ENCODE data around the gene PDZD2.

PDZD2 gene

DNA sequence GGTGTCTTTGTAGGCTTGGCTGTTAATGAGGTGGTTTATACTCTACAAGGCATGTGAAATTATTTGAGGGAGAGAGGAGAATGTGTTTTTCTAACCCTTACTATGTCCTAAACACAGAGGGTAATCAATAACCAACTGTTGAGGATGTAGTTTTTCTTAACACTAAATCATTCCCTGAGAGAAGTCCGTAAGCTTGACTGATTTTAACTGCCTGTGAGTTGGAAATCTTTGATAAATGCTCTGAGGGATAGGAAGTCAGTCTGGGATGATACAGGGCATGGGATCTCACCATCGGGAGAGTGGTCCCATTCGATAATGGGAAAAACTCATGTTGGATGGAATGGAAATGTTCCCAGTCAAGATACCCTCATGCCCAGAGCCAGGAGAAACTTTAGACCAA, 249.6 kb downstream of the PDZD2 start:
- no peak for DNase-seq

DNA sequence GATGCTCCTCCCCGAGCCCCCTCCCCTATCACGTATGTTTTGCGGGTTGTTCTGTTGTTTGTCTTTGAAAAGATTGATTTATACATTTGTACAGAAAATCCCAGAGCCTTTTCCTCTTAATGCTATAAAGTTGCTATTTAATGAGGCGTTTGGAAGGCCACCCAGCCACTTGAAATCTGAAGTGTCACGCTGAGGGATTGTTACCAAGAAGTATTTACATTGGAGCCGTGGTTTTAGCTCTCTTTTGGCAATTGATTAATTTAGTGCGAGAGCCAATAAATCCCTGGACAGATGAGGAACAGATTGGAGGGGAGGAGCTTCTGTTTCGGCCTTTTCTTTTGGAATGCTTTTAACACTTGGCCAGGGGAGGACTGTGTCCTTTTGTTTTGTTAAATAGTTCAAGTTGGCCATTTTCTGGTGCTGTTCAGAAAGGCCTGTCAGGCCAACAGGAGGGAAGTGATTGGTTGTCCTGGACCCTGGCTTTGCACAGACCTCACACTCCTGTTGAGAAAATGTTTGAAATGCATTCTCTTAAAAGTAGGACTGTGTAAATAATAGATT, 250.2 kb downstream of the PDZD2 start:
- DNase-seq = no peak

DNA sequence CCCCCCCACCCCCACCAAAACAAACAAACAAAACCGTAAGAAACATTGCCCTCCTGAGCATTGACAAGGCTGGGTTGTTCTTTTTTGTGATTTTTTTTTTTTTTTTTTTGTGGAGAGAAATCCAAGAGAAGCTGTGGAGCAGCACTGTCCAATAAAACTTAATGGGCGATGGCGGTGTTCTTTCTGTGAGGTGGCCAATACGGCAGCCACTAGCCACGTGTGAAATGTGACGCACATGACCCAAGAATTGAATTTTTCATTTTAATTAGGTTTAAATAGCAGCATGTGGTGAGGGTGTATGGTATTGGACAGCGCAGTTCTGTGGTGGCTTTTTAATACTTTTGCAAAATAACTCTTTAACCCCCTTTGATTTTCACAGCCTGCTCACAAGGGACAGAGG, 251.1 kb downstream of the PDZD2 start:
- DNase-seq = no peak

DNA sequence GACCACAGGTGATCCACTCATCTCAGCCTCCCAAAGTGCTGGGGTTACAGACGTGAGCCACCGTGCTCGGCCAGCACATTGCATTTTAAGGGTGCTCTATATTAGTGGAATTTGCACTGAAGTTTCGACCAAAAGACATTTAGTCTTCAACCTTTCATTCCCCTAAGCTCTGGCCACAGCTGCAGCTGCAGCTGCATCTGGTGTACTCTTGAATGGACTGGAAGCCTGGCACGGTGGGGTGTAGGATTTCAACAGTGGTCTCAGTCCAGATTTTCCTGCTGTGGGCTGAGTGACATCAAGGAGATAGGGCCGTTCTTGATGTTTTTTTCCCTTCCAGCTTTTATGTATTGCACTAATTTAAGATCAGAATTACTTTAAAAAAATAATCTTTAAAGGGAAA, 255.2 kb downstream of the PDZD2 start:
- DNase-seq = no peak

DNA sequence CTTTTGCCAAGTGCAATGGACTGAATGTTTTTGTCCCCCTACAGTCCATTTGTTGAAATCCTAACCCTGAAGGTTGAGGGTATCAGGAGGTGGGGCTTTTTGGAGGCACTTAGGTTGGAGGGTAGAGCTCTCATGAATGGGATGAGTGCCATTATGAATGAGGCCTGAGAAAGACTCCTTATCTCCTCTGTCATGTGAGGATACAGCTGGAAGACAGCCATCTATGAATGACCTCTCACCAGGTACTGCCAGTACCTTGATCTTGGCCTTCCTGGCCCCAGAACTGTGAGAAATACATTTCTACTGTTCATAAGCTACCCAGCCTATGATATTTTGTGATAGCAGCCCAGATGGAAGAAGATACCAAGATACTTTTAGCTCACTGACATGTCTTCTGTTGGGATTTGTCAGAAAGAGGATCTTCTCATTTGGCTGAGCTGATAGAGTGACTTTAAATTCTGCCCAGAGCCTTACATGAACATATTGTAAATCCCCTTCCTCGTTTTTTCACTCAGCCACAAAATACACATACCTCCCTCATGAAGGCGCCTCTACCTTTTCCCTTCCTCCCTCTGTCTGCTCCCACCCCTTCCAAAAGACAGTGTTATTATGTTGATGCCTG, 256.4 kb downstream of the PDZD2 start:
- DNase-seq = no peak

DNA sequence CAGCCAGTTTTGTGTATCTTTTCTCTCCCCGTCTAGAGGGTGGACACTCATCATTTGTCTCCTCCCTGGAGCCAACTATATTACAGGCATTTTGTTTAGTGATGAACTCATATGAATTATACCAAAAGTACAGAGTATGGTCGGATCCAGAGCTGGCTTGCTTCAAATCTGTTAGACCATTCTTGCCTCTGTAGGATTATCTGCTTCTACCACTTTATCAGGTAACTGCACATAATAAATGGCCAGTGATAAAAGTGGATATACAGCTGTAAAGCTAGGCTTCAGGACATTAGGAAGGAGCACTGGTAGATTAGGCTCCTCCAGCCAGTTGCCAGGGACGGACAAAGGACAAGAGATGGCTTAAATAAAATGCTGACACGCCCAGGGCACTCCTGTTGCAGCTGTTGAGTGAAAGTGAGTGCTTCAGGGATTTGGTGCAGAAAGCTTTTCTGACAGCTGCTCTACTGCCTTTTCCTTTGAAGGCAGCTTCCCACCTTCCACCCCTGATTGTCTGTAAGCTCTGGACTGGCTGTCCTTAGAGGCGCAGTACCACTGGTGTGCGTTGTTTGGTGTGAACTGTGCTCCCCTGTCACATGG, 259.2 kb downstream of the PDZD2 start:
- no peak for DNase-seq

DNA sequence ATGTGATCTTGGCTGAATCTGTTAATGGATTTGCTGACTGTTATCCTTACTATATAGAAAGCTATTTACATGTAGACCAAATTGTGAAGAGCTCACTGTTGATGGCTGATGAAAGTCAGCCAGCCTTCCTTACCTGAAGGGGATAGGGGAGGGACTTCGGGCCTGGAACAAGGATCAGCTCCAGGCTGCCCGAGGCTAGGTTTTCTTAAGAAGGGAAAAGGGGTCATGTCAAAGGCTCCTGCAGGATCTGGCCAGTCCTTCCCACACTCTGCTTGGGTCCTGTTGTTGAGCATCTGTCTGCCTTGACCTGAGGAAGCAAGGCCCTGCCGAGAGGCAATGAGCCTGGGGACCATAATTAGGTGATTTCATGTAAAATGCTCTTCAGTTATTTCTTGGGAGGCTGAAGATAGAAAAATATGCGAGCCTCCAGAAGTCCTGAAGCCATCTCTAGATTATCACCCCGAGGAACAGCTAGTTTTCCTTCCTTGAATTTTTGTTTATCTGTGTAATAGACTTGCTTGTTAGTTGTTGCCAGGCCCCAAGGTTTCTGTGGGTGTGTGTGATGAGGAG, 261.4 kb downstream of the PDZD2 start:
- DNase-seq = no peak

DNA sequence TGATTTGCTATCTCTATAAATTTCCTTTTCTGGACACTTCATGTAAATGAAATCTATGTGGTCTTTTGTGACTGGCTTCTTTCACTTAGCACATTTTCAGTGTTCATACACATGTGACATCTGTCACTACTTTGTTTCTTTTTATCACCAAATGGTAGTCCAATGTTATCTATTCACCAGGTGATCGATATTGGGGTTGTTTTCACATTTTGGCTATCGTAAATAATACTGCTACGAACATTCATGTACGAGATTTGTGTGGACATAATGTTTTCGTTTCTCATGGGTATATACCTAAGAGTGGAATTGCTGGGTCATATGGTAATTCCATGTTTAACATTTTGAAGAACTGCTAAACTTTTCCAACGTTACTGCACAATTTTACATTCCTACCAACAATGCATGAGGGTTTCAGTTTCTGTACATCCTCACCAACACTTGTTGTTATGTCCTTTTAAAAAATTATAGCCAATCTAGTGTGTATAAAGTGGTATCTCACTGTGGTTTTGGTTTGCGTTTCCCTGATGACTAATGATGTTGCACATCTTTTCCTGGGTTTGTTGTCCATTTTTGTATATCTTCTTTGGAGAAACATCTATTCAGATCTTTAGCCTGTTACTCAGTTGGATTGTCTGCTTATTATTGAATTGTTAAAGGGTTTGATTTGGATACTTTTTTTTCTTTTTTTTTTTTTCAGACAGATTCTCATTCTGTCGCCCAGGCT, 263.0 kb downstream of the PDZD2 start:
- no peak for DNase-seq

DNA sequence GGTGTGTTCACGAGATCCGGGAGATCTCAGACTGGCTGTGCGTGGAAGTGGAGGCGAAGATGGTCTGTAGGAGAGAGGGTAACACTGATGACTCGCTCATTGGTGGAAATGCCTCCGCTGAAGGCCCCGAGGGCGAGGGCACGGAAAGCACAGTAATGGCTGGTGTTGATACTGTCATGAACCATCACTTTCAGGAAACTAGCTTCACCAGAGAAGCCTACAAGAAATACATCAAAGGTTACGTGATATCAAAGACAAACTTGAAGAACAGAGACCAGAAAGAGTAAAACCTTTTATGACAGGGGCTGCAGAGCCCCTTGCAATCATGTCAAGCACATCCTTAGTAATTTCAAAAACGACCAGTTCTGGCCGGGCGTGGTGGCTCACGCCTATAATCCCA, 269.5 kb downstream of the PDZD2 start:
- peak in 1 of 4 experiments; percentile 6 for DNase-seq

DNA sequence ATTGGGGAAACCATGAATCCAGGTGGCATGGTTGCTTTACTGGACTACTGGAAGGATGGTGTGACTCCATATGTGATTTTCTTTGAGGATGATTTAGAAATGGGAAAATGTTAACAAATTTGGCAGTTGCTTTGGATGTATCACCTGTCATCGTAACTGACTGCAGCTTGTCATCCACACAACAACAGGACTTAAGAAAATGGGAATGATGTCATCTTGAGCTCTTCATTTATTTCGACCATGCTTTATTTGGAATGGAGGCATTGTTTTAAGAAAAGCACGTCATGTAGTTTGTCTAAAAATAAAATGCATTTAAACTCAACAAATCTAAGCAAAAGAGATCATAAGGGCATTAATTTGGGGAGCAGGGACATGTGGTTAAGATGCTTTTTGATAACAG, 270.1 kb downstream of the PDZD2 start:
- DNase-seq = no peak

DNA sequence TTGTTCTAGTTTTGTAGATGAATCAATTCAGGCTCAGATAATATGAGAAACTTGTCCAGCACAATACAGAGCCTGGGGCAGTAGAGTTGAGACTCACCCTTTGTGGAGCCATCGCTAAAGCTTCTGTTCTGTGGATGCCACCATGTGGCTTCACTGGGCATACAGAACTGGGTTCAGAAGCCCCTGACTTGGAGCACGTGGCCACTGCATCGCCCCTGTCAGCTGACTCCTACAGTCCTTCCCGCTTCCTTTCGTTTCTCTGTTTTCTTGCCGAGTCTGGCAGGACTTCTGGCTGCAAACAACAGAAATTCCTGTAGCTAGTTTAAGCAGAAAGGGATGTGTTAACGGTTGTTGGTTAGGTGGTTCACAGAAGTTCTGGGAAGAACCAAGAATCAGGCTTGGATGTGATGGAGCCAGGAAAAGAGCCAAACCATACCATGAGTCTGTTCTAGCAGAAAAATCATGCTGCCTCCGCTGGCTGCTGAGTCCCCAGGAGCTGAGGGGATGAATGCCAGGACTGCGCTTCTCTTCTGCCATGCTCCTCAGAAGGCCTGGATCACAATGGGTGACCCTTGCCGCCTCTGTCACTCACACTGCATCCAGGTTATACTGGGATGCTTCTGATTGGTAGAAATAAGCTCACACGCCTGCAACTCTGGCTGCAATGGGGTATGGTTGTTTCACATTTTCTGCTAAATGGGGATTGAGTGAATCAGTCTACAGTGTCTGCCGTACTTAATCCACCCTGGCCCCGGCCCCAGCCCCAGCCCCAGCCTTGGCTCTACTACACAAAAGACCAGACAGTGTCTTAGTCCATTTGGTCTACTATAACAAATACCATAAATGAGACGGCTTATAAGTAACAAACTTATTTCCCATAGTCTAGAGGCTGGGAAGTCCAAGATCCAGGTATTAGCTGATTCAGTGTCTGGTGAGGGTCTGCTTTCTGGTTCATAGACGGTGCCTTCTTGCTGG, 272.6 kb downstream of the PDZD2 start:
- no peak for DNase-seq

DNA sequence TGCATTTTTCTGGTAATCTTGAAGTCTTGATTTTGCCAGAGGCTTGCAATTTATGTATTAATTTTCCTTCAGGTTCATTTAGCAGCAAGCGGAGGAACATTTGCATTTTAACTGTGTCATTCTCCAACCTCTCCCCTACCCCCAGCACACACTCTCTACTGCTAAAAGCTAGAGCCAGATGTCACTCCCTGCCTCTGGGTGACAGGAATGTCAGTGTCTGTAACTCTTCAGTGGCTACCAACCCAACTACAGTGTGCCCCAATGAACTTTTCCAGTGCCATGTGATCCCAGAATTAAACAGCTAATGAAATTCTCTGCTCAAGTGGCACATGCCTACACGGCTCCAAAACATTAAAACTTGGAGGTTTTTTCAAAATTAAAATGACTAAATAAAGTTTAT, 274.9 kb downstream of the PDZD2 start:
- DNase-seq = no peak

DNA sequence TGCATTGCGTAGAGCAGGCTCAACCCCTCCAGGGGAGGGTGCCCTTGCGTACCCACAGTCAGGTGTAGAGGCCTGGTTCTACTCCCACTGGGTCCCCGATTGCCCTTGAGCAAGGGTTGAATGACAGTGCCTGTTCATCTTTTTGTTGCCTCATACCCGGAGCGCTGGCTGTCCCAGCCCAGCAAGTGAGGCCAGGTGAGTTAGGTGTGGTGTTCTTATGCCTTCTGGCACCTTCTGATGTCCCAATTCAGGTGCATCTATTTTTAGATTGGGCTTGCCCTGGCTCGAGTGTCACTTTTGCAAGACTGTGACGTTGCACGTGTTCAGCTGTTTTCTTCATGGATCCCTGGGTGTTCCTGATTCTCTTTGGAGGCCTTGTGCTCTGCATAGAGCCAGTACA, 277.4 kb downstream of the PDZD2 start:
- no peak for DNase-seq

DNA sequence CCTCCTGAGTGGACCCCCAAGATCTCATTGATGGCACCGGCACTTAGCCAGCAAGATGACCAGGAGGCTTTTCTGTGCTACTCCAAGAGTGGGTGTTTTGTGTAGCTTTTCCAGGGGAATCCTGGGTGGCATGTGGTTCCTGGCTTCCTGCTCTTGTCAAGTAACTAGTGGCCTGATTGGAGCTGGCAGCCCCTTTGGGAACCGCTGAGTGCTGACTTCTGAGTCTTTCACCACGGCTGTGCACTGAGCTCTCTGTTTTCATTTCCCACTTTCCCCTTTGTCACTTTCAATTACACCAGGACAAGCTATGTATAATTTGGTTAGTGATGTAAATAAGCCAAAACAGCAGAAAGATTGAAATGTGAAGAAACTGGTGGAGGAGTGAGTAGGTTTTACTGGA, 279.8 kb downstream of the PDZD2 start:
- no peak for DNase-seq

DNA sequence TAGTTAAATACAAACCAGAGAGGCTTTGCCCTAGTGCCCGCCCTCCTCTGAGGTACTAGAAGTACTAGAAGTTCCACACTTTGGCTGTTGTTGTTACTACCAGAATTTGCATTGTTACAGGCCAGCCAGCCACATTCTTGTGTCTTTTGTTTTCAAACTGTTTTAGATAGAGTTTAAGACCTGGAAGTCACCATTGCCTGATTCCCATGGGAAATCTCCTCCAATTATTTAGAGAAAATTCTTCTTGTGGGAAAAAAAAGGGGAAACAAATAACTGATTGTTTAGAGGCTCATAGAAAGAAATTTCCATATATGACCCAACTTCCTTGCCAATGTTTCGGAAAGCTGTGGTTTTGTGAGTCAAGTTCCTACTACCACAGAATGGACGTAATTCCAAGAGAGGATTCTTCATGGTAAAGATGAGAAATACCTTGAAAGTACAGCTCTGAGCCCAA, 282.9 kb downstream of the PDZD2 start:
- no peak for DNase-seq

DNA sequence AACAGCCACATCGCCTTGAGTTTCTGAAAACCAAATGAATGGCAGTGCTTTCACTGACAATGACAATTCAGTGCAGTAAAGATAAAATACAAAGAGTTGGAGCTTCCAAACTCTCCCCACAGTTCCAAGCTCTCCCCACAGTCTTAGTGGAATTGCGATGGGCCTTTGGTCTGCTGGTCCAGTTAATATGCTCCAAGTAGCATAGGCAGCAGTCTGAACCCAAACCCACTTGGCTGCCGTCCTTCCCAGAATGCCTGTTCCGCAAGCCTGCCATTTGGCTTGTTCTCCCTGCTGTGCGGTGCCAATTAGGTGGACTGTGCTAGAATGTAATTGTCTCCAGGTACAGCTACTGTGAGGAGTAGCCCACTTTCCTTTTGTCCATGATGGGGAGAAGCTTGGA, 285.1 kb downstream of the PDZD2 start:
- no peak for DNase-seq

DNA sequence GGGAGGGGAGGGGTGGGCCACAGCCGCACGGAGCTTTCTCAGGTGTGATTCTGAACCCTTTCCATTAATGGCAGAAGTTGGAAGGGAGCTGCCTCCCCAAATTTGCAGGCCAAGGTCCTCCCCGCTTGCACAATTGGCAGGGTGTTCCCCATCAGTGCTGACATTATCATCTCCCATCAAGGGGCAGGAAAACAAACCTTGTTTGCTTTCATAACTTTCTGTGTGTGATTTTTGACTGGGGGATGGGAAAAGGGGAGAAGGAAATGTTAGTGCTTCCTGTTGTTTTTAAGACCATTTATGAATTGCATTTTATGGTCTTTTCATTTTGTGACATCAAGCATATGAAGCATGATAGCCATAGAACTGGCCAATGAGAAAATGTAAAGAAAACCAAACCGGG, 292.9 kb downstream of the PDZD2 start:
- no peak for DNase-seq

DNA sequence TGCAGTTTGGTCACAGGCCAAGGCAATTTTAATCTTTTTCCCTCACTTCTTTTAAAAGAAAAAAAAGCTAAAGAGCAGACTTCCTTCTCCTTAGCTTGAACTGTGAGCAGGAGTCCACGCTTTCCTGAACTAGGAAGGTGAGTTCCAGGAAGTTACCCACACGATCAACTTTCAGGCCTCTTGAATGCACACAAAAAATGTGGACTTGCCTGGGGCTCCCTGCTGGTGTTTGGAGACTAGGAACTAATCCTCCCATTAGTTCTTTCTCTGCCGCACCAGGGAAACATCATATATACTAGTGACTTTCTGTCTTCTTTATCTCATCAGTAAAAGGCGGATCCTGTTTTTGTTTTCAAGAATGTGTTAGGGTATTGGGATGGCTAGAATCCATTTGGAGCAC, 295.2 kb downstream of the PDZD2 start:
- no peak for DNase-seq

DNA sequence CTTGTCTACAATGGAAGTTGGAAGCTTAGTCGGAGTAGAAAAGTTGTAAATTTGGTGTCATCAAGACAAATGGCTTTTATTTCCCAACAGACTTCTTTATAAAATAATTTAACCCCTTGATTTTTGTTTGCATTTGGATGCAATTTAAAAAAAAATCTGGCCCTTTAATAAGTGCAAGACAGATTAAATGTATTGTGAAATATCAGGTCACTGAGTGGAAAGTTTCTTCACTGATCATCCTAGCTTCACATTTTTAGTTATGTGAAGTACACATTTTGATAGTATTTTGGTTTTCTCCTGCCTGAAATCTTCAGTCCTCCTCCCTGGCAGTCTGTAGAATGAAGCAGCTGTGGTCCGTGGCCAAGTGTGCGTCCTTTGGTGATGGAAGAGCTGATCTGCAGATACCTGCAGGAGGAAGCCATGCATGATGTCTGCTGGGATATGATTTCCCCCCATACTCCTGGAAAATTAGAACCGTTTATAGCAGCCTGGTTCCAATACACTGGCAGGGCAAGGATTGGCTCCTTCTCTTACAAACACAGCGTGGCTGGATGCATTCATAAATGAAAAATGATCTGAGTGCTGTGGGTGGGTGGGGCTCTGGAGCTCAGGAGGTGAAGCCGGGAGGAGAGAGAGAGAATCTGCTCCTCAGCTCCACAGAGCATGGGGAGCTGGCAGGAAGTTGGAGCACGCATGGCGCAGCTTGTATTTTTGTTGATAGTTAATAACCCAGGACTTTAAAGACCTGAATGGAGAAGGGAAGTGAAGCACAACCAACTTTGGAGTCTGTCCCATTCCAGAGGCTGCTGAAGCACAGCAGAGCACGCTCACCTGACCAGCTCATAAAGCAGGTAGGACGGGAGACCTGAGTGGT, 296.8 kb downstream of the PDZD2 start:
- DNase-seq = no peak

DNA sequence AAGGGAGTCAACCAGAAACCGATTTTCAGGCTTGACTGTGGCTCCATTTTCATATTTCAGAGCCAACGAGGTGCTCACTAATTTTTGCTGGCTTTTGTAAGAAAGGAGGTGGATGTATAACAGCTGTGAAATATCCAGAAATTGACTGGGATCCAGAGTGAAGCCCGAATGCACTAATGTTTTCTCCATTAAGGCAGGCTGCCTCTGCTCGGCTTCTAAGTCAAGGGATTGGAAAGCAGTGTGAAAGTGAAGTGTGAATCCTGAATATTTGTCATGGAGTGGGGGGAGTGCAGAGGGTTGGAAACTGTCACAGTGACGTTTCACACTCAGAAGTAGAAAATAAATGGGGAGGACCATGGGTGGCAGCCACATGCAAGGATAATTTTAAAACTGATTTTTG, 297.8 kb downstream of the PDZD2 start:
- DNase-seq = no peak

DNA sequence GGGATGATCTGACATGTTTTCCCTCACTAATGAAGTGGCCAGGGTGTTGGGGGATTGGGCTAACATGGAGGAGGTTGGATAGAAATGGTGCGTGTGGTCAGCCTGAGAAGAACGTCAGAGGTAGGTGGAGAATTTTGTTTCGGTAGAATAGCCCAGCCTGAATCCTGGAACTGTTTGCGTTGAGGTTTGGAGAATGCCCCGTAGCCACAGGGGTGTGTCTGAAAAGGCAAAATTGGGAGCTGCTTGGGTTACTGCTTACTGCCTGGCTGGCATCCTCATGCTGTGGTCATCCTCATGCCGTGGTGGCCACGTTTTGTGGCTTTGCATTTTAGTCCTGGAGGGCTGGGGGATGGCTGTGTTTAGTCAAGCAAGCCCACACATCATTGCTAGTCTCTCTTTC, 298.3 kb downstream of the PDZD2 start:
- DNase-seq = no peak

DNA sequence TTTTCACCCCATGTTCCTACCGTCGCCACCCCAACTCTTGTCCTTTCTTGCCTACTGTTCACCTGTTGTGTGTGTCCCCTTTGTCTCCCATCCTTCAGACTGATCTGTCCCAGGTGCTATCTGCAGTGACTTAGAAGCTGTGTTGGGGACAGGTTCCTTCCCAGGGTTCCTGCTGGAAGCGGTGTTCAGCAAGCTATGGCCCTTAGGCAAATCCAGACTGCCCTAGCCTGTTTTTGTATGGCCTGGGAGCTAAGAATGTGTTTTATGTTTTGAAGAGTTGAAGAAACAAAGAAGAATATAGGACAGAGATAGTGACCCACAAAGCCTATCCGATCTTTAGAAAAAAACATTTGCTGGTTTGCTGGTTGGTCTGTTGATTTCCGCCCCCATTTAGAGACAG, 298.8 kb downstream of the PDZD2 start:
- no peak for DNase-seq

Data from activated naive CD4-positive, alpha-beta T cell (primary cell).